Endodermal cell (in vitro differentiated cells): ENCODE data around the gene FGD4. TPM values are rescaled to one million over a fixed set of nuclear protein-coding genes. Genes with fewer than 3 reads are reported as not detected.

Experiments used
- DNase-seq: peaks from one replicate; pipeline ENCODE4 v3.0.0-alpha.2; 2017
- H3K27ac ChIP-seq: 2 replicates; pipeline ENCODE4 v1.5.1; 2013; ENCODE audit warnings: mild to moderate bottlenecking, low read depth, low read length, moderate library complexity
- H3K27me3 ChIP-seq: 2 replicates; pipeline ENCODE4 v1.6.1; 2013; ENCODE audit warnings: mild to moderate bottlenecking, low read length, moderate library complexity; ENCODE audit not compliant: insufficient read depth, control insufficient read depth, poor library complexity, severe bottlenecking
- H3K36me3 ChIP-seq: 2 replicates; pipeline ENCODE4 v1.7.0; 2013; ENCODE audit warnings: mild to moderate bottlenecking, low read length, moderate library complexity; ENCODE audit not compliant: control insufficient read depth, insufficient read depth
- H3K4me1 ChIP-seq: one replicate; pipeline ENCODE4 v1.7.0; 2013; ENCODE audit warnings: low read length; ENCODE audit not compliant: control insufficient read depth, insufficient read depth
- H3K4me3 ChIP-seq: 2 replicates; pipeline ENCODE4 v1.5.1; 2013; ENCODE audit warnings: mild to moderate bottlenecking, low read length, moderate library complexity
- H3K9ac ChIP-seq: 2 replicates; pipeline ENCODE4 v1.6.1; 2013; ENCODE audit warnings: mild to moderate bottlenecking, low read length, moderate library complexity; ENCODE audit not compliant: poor library complexity, severe bottlenecking; ENCODE audit errors: extremely low read depth
- H3K9me3 ChIP-seq: 2 replicates; pipeline ENCODE4 v1.6.1; 2013; ENCODE audit warnings: mild to moderate bottlenecking, low read length, moderate library complexity; ENCODE audit not compliant: control insufficient read depth
- H3K27ac Mint-ChIP-seq: 2 replicates; pipeline ENCODE4 v1.8.0; 2020; ENCODE audit warnings: mixed read lengths
- H3K27me3 Mint-ChIP-seq: 2 replicates; pipeline ENCODE4 v1.8.0; 2021; ENCODE audit warnings: mild to moderate bottlenecking, mixed read lengths; ENCODE audit not compliant: insufficient read depth
- H3K36me3 Mint-ChIP-seq: 2 replicates; pipeline ENCODE4 v1.8.0; 2020; ENCODE audit warnings: low read depth, mixed read lengths
- H3K4me1 Mint-ChIP-seq: 2 replicates; pipeline ENCODE4 v1.8.0; 2020; ENCODE audit warnings: mixed read lengths
- H3K4me3 Mint-ChIP-seq: 2 replicates; pipeline ENCODE4 v1.8.0; 2020; ENCODE audit warnings: mild to moderate bottlenecking, moderate library complexity, mixed read lengths
- H3K9me3 Mint-ChIP-seq: 2 replicates; pipeline ENCODE4 v1.8.0; 2020; ENCODE audit warnings: mild to moderate bottlenecking, mixed read lengths
- CTCF ChIP-seq: fragments of 200-600 bp; sonication (generic); conservative IDR thresholded peaks from 2 replicates; pipeline ENCODE4 v1.5.0; 2021; ENCODE audit warnings: antibody characterized with exemption, mild to moderate bottlenecking
- WGBS, 2 experiments: methylation state at CpG; one replicate each; pipeline versions ENCODE4 v1.1.5 to v1.1.7; 2013; ENCODE audit warnings: missing lambda C conversion rate in 2 of 2, mixed read lengths in 1 of 2; ENCODE audit not compliant: insufficient coverage in 1 of 2, insufficient read length in 1 of 2; 5-methylcytosine and 5-hydroxymethylcytosine counted together
- total RNA-seq, 2 donors: library from RNA; stranded (reverse); fragmentation: NEBNext Ultra II Directional in 1 of 2; extraction: Animal tissue kit (Norgen Biotek cat#: 25700) in 1 of 2; gene quantifications; 2 replicates in 1 of 2; 3 replicates in 1 of 2; pipeline ENCODE4 v1.2.1, GENCODE V29; 2021

FGD4 gene
- total RNA-seq, 2 donors from 2014 or later = 27.6 to 57.7 TPM

GRCh38 chr12:32551058-32551457, 151.7 kb downstream of the FGD4 start:
- Histone ChIP-seq H3K27me3 (no peaks in the 10 kb centered on the region), H3K4me3 (no peak overlapping the region), H3K27ac (no peak overlapping the region), H3K36me3 (peaks cover 7% of the 10 kb centered on the region), H3K9ac (no peak overlapping the region), H3K4me1 (no peaks in the 10 kb centered on the region), H3K9me3 (peaks cover 9% of the 10 kb centered on the region)
- Mint-ChIP-seq H3K4me3 (no peak overlapping the region), H3K9me3 (peaks cover 9% of the 10 kb centered on the region), H3K27ac (no peak overlapping the region), H3K36me3 (peaks cover 26% of the 10 kb centered on the region), H3K4me1 (peaks cover 14% of the 10 kb centered on the region), H3K27me3 (no peaks in the 10 kb centered on the region)
- 100% methylated on average over 1 of the region's 2 CpGs; no CpG with 5 or more reads in 1 of the 2 experiments for WGBS, 2 experiments
- no peak for TF ChIP-seq CTCF
- DNase-seq = peak; percentile 20

GRCh38 chr12:32558903-32559302, 159.5 kb downstream of the FGD4 start:
- TF ChIP-seq CTCF = no peak
- Mint-ChIP-seq H3K27me3 (no peaks in the 10 kb centered on the region), H3K36me3 (peaks cover 42% of the 10 kb centered on the region), H3K9me3 (peaks cover 25% of the 10 kb centered on the region), H3K4me1 (peaks cover 18% of the 10 kb centered on the region), H3K4me3 (no peak overlapping the region), H3K27ac (no peak overlapping the region)
- Histone ChIP-seq H3K4me1 (no peaks in the 10 kb centered on the region), H3K9me3 (peaks cover 25% of the 10 kb centered on the region), H3K27ac (no peak overlapping the region), H3K4me3 (no peak overlapping the region), H3K36me3 (peaks cover 23% of the 10 kb centered on the region), H3K9ac (no peak overlapping the region), H3K27me3 (no peaks in the 10 kb centered on the region)
- DNase-seq = no peak
- no CpG with 5 or more reads among the region's 1 CpG for WGBS, 2 experiments

- Mint-ChIP-seq H3K4me1 (peaks cover 18% of the 10 kb centered on the region), H3K27ac (no peak overlapping the region), H3K4me3 (no peak overlapping the region), H3K9me3 (peaks cover 31% of the 10 kb centered on the region), H3K27me3 (no peaks in the 10 kb centered on the region), H3K36me3 (peaks cover 46% of the 10 kb centered on the region)
- H3K9ac ChIP-seq = no peak overlapping the region
- H3K27ac ChIP-seq = no peak overlapping the region
- no peak for DNase-seq
- H3K4me3 ChIP-seq = no peak overlapping the region
- no peaks in the 10 kb centered on the region for H3K27me3 ChIP-seq
- peaks cover 28% of the 10 kb centered on the region for H3K36me3 ChIP-seq
- WGBS, 2 experiments = 100% methylated on average over 2 to 3 of the region's 3 CpGs
- no peaks in the 10 kb centered on the region for H3K4me1 ChIP-seq
- peaks cover 25% of the 10 kb centered on the region for H3K9me3 ChIP-seq
- TF ChIP-seq CTCF = no peak
Measured at GRCh38 chr12:32559434-32559833, 160.1 kb downstream of the FGD4 start.
